Non-pigmented ciliary epithelial cell (primary cell): ENCODE measurements around the gene COL24A1.
"Not testable (repeated sequence)": the region's sequence is repeated elsewhere in the genome, so short reads cannot be mapped to it uniquely, and the experiment has no call there.

Source experiments
- DNase-seq: peaks from one replicate; pipeline ENCODE4 v3.0.0-alpha.2; 2010; ENCODE audit warnings: low read depth

The COL24A1 gene

GRCh38 chr1:86072474-86072873 lies 84.1 kb downstream of the COL24A1 start:
- not testable (repeated sequence) for DNase-seq

- DNase-seq = not testable (repeated sequence)
Observed at GRCh38 chr1:86071870-86072269, 84.7 kb downstream of the COL24A1 start.

GRCh38 chr1:86069757-86070145 lies 86.8 kb downstream of the COL24A1 start:
- no peak for DNase-seq

- no peak for DNase-seq
Observed at GRCh38 chr1:86068841-86069756, 87.5 kb downstream of the COL24A1 start.

- no peak for DNase-seq
Observed at GRCh38 chr1:86068271-86068721, 88.3 kb downstream of the COL24A1 start.

GRCh38 chr1:86067626-86068025 lies 88.9 kb downstream of the COL24A1 start:
- no peak for DNase-seq

GRCh38 chr1:86064899-86065298 lies 91.7 kb downstream of the COL24A1 start:
- DNase-seq = no peak

- no peak for DNase-seq
Observed at GRCh38 chr1:86063721-86064120, 92.9 kb downstream of the COL24A1 start.

- no peak for DNase-seq
Observed at GRCh38 chr1:86062453-86062852, 94.1 kb downstream of the COL24A1 start.

- DNase-seq = no peak
Observed at GRCh38 chr1:86061551-86061990, 95.0 kb downstream of the COL24A1 start.

- DNase-seq = no peak
Observed at GRCh38 chr1:86054396-86054795, 102.2 kb downstream of the COL24A1 start.

- no peak for DNase-seq
Observed at GRCh38 chr1:86052948-86053698, 103.4 kb downstream of the COL24A1 start.

GRCh38 chr1:86035101-86035500 lies 121.5 kb downstream of the COL24A1 start:
- DNase-seq = no peak

- DNase-seq = no peak
Observed at GRCh38 chr1:86030180-86030579, 126.4 kb downstream of the COL24A1 start.

- DNase-seq = no peak
Observed at GRCh38 chr1:86018283-86018923, 138.2 kb downstream of the COL24A1 start.

GRCh38 chr1:86016076-86016759 lies 140.4 kb downstream of the COL24A1 start:
- no peak for DNase-seq

- no peak for DNase-seq
Observed at GRCh38 chr1:86015375-86015774, 141.2 kb downstream of the COL24A1 start.

- DNase-seq = no peak
Observed at GRCh38 chr1:86000601-86001000, 156.0 kb downstream of the COL24A1 start.

- no peak for DNase-seq
Observed at GRCh38 chr1:85998105-85998855, 158.3 kb downstream of the COL24A1 start.

- peak; percentile 22 for DNase-seq
Observed at GRCh38 chr1:85992791-85993190, 163.8 kb downstream of the COL24A1 start.

- no peak for DNase-seq
Observed at GRCh38 chr1:85991261-85991660, 165.3 kb downstream of the COL24A1 start.
